Stimulated activated CD8-positive, alpha-beta memory T cell treated with anti-CD3 and anti-CD28 coated beads, Interleukin-15, amount 100 ng/mL, for 24 hours (primary cell): Measurements from ENCODE around the gene SMO.
A peak's percentile ranks its signal among the peaks of the same experiment; 100 is the strongest.
"Not testable (repeated sequence)": the region's sequence is repeated elsewhere in the genome, so short reads cannot be mapped to it uniquely, and the experiment has no call there.

ENCODE experiments used
- DNase-seq: peaks from one replicate; pipeline ENCODE4 v3.0.0-alpha.2; 2020; ENCODE audit warnings: low read depth

The SMO gene

DNA sequence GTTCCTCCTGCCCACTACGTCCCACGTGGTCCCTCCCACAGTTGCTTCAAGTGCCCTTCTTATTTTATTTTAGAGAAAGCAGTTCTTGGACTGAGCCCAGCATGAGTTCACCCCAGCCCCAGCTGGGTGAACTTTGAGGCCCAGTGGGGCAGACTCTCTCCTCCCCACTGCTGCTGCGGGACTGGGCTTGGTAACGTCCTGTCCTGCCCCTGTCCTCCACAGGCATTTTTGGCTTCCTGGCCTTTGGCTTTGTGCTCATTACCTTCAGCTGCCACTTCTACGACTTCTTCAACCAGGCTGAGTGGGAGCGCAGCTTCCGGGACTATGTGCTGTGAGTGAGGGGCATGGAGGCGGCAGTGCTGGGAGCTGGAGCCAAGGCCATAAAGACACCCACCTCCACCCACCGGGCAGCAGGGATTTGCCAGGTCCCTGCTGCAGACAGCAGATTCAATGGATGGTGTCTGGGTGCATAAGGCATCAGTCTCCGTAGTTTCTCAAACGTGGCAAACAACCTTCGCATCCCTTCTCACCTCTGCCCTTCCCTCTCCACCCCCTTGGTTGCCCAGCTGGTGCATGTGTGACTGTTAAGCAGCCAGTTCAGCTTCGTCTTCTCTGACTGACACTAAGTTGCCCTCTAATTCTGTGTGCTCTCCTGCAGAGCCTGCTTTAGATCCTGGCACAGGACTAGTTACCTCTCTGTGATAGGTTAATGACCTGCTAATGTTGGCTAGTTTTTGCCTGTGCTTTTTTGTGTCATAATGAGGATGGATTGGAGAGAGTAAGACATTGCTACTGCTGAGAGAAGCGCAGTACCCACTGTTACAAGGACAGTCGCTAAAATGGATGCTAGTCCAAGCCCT is 20.9 kb downstream of the SMO start:
- DNase-seq, result no peak

DNA sequence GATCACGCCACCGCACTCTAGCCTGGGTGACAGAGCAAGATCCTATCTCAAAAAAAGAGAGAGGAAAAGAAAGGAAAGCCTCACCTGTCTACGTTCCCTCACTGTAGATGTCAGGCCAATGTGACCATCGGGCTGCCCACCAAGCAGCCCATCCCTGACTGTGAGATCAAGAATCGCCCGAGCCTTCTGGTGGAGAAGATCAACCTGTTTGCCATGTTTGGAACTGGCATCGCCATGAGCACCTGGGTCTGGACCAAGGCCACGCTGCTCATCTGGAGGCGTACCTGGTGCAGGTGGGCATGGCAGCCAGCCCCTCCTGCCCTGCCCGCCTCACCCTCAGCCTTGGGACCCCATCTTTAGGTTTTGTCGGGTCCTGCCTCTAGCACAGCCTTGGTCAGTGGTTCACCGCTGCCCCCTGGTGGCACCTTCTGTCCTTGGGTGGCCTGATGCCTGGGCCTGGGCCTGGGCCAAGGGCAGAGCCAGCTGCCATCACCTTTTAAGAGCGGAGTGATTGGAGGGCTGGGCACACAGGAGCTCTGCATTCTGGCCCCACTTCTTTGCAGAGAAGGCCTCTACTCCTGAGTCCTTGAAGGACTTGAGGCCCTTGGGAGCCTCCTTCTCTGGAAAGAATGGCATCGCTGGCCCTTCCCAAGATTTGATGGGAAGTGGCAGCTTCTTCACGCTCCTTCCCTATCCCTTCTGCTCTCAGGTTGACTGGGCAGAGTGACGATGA is 22.0 kb downstream of the SMO start:
- peak; percentile 61 for DNase-seq

DNA sequence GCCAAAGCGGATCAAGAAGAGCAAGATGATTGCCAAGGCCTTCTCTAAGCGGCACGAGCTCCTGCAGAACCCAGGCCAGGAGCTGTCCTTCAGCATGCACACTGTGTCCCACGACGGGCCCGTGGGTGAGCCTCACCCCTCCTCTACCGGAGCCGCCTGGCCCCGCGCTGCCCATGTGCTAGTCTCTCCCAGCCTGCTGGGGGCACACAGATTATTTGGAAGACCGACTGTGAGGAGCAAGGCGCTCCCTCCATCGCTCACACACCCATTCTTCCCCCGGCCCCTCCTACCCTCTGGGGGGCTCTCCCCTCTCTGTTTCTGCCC is 22.5 kb downstream of the SMO start:
- no peak for DNase-seq

DNA sequence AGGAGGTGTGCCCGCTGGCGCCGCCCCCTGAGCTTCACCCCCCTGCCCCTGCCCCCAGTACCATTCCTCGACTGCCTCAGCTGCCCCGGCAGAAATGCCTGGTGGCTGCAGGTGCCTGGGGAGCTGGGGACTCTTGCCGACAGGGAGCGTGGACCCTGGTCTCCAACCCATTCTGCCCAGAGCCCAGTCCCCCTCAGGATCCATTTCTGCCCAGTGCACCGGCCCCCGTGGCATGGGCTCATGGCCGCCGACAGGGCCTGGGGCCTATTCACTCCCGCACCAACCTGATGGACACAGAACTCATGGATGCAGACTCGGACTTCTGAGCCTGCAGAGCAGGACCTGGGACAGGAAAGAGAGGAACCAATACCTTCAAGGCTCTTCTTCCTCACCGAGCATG is 23.7 kb downstream of the SMO start:
- no peak for DNase-seq

DNA sequence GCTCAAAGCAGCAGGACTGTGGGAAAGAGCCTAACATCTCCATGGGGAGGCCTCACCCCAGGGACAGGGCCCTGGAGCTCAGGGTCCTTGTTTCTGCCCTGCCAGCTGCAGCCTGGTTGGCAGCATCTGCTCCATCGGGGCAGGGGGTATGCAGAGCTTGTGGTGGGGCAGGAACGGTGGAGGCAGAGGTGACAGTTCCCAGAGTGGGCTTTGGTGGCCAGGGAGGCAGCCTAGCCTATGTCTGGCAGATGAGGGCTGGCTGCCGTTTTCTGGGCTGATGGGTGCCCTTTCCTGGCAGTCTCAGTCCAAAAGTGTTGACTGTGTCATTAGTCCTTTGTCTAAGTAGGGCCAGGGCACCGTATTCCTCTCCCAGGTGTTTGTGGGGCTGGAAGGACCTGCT is 24.2 kb downstream of the SMO start:
- DNase-seq, result no peak

DNA sequence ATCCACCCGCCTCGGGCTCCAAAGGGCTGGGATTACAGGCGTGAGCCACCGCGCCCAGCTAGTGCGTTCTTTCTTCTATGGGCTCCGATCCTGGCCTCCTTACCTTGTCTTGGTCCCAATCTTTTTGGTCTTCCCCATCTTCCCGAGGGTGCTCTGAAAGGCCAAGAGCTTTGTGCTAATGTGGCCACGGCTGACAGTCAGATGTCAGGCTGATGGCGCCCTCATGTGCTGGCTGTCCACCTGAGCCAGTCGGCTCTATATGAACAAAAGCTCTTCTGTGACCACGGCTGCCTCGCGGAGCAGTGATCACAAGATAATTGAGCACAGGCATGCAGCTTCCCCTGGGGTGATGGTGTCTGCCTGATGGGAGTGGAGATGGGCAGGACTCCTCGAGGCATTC is 25.4 kb downstream of the SMO start:
- DNase-seq, result no peak

DNA sequence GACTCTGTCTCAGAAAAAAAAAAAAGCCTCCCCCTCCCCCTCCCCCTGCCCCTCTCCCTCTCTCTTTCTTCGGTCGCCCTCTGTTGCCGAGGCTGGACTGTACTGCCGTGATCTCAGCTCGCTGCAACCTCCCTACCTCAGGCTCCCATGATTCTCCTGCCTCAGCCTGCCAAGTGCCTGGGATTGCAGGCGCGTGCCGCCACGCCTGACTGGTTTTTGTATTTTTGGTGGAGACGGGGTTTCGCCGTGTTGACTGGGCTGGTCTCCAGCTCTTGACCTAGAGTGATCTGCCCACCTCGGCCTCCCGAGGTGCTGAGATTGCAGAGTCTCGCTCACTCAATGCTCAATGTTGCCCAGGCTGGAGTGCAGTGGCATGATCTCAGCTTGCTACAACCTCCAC is 27.3 kb downstream of the SMO start:
- not testable (repeated sequence) for DNase-seq

DNA sequence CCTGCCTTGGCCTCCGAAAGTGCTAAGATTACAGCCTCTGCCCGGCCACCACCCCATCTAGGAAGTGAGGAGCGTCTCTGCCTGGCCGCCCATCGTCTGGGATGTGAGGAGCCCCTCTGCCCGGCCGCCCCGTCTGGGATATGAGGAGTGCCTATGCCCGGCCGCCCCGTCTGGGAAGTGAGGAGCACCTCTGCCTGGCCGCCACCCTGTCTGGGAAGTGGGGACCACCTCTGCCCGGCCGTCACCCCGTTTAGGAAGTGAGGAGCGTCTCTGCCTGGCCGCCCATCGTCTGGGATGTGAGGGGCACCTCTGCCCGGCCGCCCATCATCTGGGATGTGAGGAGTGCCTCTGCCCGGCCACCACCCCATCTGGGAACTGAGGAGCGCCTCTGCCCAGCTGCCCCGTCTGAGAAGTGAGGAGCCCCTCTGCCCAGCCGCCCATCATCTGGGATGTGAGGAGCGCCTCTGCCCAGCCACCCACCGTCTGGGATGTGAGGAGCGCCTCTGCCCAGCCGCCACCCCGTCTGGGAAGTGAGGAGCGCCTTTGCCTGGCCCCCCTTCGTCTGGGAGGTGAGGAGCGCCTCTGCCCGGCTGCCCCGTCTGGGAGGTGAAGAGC is 27.8 kb downstream of the SMO start:
- not testable (repeated sequence) for DNase-seq

DNA sequence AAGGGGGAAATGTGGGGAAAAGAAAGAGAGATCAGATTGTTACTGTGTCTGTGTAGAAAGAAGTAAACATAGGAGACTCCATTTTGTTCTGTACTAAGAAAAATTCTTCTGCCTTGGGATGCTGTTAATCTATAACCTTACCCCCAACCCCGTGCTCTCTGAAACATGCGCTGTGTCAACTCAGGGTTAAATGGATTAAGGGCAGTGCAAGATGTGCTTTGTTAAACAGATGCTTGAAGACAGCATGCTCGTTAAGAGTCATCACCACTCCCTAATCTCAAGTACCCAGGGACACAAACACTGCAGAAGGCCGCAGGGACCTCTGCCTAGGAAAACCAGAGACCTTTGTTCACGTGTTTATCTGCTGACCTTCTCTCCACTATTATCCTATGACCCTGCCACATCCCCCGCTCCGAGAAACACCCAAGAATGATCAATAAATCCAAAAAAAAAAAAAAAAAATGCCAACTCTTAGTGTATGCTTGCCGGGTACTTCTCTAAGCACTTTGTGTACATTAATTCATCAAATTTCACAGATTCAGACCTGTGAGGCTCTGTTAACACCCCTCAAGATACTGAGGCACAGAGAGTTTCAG is 28.5 kb downstream of the SMO start:
- DNase-seq, result not testable (repeated sequence)

DNA sequence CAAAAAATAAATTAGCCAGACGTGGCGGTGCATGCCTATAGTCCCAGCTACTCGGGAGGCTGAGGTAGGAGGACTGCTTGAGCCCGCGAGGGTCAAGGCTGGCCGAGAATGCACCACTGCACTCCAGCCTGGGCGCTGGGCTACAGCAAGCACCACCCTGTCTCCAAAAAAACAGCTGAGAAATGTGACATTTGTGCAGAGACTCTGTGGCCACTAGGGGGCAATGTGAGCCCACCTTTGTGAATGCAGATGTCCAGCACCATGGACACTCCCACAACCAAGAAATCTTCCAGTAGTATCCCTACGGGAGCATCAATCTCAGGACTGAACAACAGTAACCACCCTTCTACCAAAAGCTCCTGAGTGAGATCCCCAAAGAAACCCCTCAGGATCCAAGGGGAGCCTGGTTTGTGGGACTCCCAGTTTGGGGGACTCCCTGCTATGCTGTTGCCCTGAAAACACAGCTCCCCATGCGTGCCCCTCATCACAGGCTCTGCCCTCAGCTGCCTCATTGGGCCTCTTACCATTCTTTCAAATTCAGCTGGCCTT is 30.2 kb downstream of the SMO start:
- peak; percentile 51 for DNase-seq

DNA sequence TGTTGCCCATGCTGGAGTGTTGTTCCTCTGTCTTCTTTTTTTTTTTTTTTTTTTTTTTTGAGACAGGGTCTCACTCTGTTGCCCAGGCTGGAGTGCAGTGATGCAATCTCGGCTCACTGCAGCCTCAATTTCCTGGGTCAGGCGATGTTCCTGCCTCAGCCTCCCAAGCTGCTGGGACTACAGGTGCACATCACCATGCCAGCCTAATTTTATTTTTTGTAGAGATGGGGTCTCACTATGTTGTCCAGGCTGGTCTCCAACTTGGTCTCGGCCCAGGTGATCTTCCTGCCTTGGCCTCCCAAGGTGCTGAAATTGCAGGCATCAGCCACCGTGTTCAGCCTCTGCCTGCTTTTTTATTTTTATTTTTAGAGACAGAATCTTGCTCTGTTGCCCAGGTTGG is 30.7 kb downstream of the SMO start:
- DNase-seq, result not testable (repeated sequence)

DNA sequence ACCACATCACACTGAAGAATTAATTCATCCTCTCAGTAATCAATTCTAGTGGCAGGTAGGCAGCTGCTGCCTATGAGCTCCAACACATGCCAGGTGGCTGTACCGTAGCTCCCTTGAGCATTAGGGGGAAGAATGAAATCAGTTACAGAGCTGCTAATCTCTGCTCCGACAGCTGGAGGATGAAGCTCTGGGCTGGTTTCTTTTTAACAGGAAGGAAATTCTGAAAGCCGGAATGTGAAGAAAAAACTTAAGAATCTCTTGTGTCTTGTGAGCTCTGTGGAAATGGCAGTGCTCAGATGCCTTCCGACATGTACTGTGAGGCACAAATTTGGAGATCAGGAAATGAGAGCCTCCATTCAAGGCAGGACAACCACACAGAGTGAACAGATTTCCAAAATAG is 33.6 kb downstream of the SMO start:
- no peak for DNase-seq

DNA sequence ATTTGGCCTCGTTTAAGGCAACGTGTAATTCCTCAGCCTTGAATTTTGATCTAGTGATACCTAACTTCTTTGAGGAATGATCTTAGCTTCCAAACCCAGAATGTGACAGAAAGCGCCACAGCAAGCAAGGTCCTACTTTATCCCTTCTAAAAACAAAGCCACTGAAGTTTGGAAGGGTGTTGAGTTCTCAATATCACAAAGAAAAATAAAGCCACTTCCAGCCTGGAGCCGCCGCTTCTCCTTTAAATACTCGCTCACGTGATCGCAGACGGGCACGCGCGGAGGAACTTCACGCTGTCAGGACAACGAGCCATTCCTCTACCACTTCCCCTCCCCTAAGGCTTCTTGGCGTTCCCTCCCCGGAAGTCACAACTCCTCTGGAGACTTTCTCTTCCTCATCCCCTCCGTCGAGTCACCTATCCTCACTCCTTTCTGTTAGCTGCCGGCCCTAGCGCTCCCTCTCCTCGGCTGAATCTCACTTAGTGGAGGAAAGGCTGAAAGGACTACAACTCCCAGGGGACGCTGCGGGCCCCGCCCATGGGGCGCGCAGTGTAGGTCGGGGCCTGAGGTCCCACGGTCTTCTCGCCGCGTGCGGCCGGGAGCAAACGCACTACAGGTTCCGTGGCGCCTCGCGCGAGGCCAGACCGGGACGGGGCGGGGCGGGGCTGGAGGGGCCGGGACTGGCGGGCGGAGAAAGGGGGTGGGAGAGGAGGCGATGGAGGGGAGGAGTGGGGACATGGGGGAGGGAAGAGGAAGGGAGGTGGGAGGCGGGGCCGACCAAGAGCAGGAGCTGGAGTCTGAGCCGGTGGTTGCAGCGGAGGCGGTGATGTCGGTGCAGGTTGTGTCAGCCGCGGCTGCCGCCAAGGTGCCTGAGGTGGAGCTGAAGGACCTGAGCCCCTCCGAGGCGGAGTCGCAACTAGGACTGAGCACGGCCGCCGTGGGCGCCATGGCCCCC is 36.1 kb downstream of the SMO start, which contains the start of gene AHCYL2:
Gene AHCYL2 (plus strand): TSS at position 780 of the 955 bp plus-strand sequence.
- peak; percentile 90 for DNase-seq

DNA sequence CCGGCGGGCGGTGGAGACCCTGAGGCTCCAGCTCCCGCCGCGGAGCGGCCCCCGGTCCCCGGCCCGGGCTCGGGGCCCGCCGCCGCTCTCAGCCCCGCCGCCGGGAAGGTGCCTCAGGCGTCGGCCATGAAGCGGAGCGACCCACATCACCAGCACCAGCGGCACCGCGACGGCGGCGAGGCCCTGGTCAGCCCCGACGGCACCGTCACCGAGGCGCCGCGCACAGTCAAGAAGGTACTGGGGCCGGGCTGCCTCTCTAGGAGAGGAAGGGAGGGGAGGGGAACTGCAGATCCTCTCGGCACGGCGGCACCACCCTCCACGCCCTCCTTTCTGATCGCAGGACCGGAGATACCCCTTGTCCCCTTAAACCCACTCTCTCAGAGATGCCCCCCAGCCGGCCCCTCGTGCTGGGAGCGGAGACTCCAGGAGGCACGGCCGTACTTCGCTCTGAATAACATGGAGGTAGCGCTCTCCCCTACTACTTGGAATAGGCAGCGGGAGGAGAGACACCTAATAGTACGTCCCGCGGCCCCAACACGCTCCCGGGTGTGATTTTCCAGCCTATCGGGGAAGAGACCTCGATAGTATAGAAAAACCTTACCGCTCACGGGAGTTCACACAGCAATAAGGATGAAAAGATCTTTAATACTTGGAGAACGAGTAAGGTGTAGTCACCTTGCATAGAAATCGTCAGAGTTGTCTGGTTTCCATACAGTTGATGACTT is 36.9 kb downstream of the SMO start:
- DNase-seq, result peak; percentile 16

DNA sequence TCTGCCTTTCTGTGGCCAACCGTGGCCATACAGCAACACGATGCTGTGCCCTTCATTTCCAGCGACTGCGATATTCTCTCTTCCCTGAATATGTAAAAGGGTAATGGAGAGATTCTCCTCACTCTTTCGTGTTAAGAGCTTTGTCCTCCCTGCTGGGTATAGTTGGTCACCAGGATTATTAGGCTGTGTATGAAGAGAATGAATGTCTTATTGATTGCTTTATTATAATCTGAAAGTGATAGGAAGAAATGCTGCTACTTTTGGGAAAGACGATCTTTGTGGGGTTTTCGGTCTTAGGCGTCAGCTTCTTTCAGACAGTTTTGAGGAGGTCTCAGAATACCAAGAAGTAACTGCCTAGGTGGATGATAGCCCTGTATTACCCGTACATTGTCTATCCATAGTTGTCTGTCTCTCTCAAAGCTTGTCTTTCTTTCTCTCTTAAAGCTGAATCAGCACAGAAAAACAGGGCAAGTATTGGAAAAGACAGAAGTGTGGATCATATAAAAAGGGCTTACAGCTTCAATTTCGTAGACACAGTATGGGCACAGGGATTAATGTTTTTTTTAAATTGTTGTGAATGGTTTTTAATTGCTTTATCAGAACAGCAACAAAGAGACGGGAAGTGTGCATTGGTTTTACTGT is 37.6 kb downstream of the SMO start:
- DNase-seq, result no peak

DNA sequence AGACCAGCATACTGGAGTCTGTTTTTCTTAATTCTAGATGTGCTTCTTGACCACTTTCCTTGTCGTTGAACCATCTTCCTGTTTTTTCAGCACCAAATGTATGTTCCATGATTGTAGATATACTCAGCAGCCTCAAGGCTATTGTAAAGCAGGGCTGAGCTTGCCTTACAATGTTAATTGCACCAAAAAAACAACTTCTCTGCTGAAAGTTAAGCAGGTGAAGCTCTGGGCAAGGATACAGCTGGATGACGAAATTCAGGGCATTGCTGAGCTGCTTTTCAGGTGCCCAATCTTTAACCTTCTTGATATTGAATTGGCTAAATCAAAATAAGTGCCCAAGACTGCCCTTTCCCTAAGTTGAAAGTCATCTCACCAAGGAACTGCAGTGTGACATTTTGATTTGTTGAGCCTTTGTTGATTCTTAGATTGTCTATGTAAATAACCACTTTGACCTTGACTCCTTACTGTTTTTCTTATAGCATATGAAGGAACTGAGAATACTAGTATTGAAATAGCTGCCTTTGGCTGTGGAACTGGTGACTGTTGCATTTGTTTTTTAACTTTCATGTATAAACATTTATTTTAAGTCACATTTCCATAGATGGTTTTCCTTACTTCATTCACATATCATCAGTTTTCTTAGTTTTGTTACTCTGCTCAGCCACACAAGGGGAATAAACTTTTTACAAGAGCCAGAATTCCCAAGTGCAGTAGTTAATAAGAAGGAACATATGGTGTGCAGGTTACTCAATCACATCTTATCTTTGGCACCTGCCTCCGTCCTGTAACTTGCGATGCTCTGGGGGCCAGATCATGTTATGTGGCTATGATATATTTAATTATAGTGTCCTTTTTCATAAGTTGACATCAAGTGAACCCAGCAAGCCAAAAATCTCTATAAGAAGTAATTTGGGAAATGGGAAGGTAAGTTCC is 39.5 kb downstream of the SMO start:
- DNase-seq, result no peak

DNA sequence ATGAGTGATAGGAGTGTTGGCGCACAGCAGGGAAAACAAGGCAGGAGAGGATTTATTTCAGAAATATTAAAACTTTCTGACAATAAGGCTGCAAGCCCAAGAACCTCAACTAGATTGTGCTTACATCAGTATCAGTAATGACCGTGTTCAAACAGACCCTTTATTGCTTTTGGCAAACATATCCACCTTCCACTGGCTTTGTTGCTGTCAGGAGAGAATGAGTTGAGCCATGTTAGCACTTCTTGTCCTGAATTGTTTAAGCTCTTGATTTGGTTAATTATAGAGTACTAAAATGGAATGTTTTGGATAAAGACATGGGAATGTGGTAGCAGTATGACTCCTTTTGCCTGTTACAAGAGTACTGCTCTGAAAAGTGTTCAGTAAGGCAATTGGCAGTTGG is 40.2 kb downstream of the SMO start:
- DNase-seq, result no peak

DNA sequence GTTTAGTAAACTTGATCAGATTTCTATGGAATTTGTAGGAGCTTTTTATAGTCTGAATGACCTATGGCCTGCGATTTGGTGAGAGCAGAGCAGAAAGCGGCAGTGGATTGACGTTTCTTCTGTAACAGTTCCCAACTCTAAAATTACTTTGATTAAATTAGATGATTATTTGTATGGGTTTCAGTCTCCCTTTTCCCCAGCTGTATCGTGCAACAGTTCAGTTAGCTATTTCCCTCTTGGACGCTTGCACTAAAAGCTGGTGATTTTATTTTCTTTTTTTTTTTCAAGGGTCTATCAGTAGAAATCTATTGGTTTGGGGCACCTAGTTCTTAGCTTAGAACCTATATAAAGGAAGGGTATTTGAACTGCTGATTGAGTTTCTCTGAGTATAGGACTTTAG is 43.2 kb downstream of the SMO start:
- no peak for DNase-seq

DNA sequence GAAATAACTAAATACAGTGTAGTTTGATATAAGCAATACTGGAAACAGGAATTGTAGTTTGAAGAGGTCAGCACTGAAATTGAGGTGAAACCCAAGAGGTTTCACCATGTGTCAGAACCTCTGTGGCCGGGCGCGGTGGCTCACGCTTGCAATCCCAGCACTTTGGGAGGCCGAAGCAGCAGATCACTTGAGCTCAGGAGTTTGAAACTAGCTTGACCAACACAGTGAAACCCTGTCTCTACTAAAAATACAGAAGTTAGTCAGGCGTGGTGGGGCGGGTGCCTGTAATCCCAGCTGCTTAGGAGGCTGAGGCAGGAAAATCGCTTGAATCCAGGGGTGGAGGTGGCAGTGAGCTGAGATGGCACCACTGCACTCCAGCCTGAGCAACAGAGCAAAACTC is 50.1 kb downstream of the SMO start:
- no peak for DNase-seq
